Adrenal gland (tissue), 5 donors: Measurements from ENCODE around the gene PKN2.

Experiments used
- CTCF ChIP-seq, 6 experiments: fragments of 450-650 bp in 4 of 6; fragments of 200-600 bp in 2 of 6; sonication (generic) in 1 of 6; IDR thresholded peaks; 1 replicate in 5 of 6; 2 replicates in 1 of 6; pipeline versions ENCODE4 v1.5.1 to v1.8.0; 2016 to 2021; ENCODE audit warnings: antibody characterized with exemption in 6 of 6, mild to moderate bottlenecking in 2 of 6, moderate library complexity in 1 of 6
- POLR2A ChIP-seq, 2 donors: fragments of 450-650 bp; IDR thresholded peaks; one replicate each; pipeline ENCODE4 v1.6.1; 2017; ENCODE audit warnings: antibody characterized with exemption in 2 of 2, mild to moderate bottlenecking in 2 of 2, moderate library complexity in 1 of 2
- donor health status: DM: no; HTN: no; CAD: no.

- TF ChIP-seq CTCF (IDR thresholded peaks at IDR 0.05) (no peak), POLR2A (IDR thresholded peaks at IDR 0.05) (no peak)
These were observed 14.7 kb downstream of the PKN2 start for GRCh38 chr1:88698764-88699163.
